Stimulated activated CD8-positive, alpha-beta memory T cell treated with anti-CD3 and anti-CD28 coated beads, Interleukin-15, amount 100 ng/mL, for 48 hours (primary cell): ENCODE data around the gene PKIG.
"Not testable (repeated sequence)": the region's sequence is repeated elsewhere in the genome, so short reads cannot be mapped to it uniquely, and the experiment has no call there.

Source experiments
- DNase-seq, 2 donors: peaks; one replicate each; pipeline ENCODE4 v3.0.0-alpha.2; 2020; ENCODE audit warnings: low read depth in 2 of 2

Gene PKIG

DNA sequence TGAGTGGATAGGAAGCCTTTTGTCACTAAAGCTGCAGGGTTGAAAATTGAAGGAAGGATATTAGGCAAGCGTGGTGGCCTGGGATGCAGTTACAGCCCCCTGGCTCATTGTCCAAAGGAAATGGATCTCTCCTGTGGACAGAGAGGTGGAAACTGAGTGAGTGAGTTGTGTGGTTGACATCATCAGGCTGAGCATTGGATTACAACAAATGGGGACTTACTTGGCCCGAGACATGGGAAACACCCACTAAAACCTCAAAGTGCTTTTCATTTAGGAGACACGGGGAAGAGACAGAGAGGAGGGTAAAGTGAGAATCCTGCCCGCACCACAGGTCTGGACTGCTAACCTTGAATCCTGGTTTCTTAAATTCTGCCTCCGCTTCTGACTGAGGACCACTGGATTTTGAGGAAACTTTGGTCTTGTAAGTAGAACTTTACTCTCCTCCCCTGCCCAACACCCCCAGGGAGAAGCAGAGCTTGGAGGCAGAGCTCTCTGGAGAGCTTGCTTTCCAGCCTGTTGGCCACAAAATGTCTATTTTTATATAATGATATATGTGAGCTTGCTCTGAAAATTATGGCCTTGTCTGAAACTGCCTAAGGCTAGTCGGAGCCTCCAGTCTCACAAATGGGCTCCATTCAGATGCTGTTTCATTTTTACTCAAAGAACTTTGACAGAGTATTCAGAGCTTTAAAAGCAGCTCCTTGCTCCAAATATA is at the start of gene PKIG:
PKIG (plus strand) TSS at position 269 of the 715 bp plus-strand sequence. CDS start 31,978 bp downstream, outside the sequence.
- no peak for DNase-seq

GRCh38 chr20:44532981-44533331 is 49.4 kb upstream of the PKIG start:
- DNase-seq = no peak

DNA sequence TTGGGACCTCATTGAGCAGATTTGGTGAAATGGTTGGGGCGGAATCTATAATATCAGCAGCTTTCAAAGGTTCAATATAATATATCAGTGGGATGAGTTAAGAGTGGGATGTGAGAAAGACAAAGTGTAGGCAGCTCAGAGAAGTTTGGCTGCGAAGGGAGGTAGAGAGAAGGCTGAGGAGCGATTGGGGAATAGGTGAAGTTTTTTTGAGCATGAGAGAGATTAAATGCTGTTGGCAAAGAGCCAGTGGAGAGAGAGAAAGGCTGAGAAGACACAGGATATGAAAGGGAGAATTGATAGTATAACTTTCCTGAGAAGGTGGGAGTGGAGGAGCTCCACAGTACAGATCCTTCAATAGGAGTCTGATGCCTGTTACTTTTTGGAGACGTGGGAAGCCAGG is 48.5 kb upstream of the PKIG start:
- DNase-seq = no peak

DNA sequence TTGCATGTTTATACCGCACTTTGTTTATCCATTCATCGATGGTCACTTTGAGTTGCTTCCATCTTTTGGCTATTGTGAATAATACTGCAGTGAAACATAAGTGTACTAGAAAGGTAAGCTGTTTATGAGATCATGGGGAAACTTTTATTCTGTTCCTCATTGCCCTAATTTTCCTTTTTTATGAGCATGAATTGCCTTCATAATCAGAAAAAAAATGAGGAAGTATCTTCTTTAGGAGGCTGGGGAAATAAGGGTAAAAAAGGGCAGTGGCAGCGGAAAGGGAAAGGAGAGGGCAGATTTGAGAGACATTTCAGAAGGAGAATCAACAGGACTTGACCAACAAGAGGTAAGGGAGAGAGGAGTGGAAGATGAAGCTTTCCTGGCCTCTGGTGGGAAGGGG is 46.2 kb upstream of the PKIG start:
- DNase-seq = no peak

GRCh38 chr20:44537993-44538392 is 44.4 kb upstream of the PKIG start:
- DNase-seq = no peak

DNA sequence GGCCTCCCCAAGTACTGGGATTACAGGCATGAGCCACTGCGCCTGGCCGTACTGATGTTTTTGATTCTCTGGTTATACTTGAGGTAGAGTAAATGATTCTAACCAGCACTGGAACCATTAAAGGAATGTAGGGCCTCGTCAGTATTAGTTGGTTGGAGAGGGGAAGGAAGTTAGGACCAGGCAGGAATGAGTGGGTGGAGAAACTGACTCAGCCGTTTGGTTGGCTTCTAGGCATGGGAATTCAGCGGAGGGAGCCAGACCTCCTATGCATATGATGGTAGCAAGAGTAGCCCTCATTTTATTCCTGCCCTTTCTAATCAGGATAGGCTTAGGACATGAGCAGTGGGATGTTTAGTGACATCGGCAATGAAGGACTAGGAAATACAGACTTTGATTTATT is 41.5 kb upstream of the PKIG start:
- DNase-seq = no peak

- no peak for DNase-seq
These were observed 40.4 kb upstream of the PKIG start for GRCh38 chr20:44541992-44542391.

- no peak for DNase-seq
These were observed 39.5 kb upstream of the PKIG start for GRCh38 chr20:44542890-44543289.

GRCh38 chr20:44543358-44543757 is 39.0 kb upstream of the PKIG start:
- no peak for DNase-seq

DNA sequence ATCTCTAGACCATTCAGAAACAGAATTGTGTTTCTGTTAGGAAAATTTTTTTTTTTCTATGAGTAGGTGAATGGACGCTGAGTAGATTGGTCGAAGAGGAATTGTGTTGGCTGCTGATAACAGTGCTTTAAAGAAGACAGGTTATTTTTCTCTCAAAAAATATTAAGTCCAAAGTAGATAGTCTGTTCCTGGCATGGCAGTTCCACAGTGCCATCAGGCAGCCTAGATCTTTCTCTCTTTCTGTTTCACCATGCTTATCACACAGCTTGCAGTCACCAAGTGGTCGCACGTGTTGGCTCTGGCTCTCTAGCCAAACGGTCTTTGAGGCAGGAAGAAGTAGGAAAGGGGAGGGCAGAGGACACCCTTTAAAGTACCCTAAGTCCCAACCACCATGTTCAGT is 38.1 kb upstream of the PKIG start:
- no peak for DNase-seq

GRCh38 chr20:44547419-44547818 is 35.0 kb upstream of the PKIG start:
- no peak for DNase-seq

DNA sequence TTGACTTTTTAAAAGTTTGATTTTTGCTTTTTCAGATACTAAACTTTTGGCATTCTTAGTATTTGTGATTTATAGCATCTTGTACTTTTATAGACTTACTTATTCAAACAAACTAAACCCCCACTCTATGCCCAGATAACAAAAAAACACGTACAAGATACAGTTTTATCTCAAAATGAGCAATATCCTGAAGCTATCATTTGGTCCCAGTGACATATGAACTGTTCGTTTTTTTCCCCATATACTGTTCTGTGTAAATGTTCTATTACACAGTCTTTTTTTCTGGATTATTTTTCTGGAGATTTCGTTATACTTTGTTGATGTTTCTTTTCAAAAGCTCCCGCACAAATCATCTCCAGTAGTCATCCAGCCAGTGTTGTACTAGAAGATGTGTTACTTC is 33.3 kb upstream of the PKIG start:
- no peak for DNase-seq

DNA sequence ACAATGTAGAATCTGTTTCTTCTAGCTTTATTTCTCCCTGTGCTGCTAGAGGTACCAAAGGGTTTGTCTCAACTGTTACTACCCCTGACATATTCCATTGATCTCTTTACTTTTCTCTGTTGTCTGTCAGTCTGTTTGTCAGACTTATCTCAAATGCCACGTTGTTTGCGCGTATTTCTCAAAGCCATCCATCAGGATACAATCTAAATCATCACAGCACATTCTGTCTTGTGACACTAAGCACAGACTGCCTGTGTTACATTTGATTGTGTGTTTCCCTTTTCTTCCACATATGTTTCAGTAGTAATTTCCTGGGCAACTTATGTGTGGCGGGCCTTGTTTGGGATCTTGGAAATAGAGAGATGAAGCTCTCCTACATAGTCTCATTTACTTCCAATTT is 30.3 kb upstream of the PKIG start:
- DNase-seq = no peak

- no peak for DNase-seq
These were observed 29.8 kb upstream of the PKIG start for GRCh38 chr20:44552568-44552949.

GRCh38 chr20:44552950-44553908 is 29.1 kb upstream of the PKIG start:
- no peak for DNase-seq

DNA sequence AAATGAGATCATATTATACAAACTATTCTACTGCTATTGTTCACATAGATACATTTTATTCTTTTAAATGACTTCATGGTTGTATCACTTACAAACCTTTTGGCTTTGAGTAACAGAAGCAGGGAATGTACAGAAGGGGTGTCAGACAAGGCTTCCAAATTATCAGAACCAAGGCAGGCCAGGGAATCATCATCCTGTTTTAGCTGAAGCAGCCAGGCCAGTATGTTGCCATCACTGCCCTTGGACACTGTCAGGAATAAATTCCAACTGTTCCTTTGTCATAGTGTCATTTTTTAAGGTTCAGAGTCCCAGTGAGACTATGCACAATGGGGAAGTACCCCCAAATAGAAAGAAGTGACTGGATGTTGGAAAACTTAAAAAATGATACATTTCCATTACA is 23.1 kb upstream of the PKIG start:
- no peak for DNase-seq

DNA sequence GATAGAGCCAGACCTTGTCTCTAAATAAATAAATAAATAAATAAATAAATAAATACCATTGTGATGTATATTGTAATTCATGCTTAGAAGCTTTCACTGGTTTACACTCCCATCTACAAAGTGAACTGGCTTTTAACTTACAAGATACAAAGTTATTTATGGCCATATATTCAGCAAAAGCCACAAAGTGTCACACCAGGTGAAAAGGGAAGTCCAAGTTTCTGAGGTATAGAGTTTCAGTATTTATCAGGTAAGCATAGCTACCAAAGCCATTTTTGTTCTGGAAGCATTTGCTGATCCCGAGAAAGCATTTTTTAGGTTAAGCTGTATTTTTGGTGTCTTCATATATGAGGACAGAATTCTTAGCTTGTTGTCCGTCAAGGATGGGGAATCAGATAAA is 22.1 kb upstream of the PKIG start:
- DNase-seq = no peak

DNA sequence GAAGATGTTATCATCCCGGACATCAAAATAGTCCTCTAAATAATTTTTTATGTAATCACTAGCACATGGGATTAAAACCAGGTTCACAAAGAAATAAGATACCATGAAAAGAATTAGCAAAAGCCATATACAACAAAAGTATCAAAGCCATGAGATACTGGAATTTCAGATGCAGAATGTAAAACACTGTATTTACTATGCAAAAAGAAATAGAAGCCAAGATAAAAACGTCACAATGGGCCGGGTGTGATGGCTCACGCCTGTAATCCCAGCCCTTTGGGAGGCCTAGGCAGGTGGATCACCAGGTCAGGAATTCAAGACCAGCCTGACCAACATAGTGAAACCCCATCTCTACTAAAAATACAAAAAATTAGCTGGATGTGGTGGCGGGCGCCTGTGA is 21.6 kb upstream of the PKIG start:
- not testable (repeated sequence) for DNase-seq

DNA sequence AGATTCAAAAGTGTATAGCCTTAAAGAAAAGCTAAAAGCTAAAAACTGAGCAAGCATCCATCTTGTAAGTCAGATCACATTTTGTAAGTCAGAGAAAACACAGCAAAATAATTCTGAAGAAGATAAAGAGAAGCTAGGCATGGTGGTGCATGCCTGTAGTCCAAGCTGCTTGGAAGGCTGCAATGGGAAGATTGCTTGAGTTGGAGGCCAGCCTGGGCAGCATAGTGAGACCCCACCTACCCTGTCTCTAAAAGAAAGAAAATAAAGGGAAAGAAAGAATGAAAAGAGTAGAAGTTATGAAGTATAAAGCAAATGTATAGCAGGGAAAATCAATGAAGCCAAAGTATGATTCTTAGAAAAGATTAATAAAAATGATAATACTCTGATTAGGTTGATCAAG is 20.5 kb upstream of the PKIG start:
- no peak for DNase-seq

GRCh38 chr20:44566018-44566417 is 16.4 kb upstream of the PKIG start:
- DNase-seq = no peak

DNA sequence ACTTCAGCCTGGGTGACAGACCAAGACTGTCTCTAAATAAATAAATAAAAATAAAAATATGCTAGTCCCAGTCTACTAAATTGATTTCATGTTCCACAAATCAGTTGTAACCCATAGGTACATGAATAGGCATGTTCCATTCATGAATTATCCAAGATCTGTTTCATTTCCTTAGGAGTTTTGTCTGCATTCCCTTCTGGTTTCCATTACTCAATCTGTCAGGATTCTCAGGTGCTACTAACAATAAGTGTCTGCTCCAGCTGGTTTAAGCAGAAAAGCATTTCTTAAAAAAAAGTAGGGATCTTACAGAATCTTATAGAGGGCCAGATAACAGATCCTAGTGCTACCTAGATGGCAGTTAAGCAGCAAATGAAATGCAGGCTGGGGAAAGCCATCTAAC is 15.6 kb upstream of the PKIG start:
- DNase-seq = no peak

DNA sequence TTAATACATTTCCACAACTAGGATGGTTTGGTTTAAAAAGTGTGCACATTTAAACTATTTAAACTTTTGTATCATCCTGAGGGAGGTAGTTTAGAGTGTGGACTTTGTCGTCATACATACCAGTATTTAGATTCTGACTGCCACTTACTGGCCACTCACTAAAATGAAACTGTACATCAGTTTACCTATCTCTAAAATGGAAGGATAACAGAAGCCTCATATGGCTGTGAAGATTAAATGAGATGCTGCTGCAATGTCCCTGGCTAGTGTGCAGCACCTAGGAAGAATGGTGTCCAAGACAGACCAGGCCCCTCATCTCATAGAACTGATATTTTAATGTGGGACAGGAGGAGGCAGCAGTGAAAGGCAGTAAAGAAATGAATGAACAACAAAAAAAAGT is 12.0 kb upstream of the PKIG start:
- no peak for DNase-seq

DNA sequence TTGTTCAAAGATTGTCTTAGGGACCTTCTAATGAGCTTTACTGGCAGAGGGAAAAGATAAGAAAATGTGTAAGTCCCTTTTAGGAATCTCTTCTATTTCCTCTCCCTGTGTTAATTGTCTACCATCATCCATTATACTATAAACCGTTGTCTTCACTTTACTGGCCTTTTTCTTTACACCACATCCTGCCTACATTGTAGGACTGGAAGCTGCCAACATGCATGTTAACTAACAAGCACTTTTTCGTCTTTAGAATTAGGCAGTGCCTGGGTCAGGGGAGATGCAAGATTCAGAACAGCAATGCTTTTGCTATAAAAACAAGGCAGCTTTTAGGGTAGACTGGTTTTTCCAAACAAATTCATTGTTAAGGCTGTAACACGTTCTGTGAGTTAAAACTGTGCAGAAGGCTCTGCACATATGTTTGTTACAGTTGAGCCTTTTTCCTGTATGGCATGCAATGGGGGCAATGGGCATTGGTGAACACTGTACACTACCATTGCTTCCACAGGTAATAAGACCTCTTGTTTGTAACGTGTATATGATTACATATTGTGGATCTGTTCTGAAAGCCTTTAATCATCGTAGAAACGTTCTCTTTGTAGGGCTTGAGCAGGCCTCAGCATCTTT is 10.9 kb upstream of the PKIG start:
- no peak for DNase-seq
